Measurements from ENCODE around the gene CCDC7.
"Not testable (repeated sequence)": the region's sequence is repeated elsewhere in the genome, so short reads cannot be mapped to it uniquely, and the experiment has no call there.

CCDC7 gene

GRCh38 chr10:32601562-32601961, 155.6 kb downstream of the CCDC7 start:
- not testable (repeated sequence) for H2AK5ac ChIP-seq (ENCODE audit: low read length, severe bottlenecking); H2AFZ ChIP-seq (ENCODE audit: low read depth, low read length); H2BK12ac ChIP-seq (ENCODE audit: low read length in 2 of 2); H3K36me3 ChIP-seq (ENCODE audit: control insufficient read depth in 1 of 2, insufficient read depth in 2 of 2, low read depth in 1 of 2, low read length in 2 of 2); H2BK5ac ChIP-seq (ENCODE audit: low read depth, low read length, poor library complexity, severe bottlenecking); H3K18ac ChIP-seq (ENCODE audit: low read depth in 1 of 2, low read length in 2 of 2); H3K4me1 ChIP-seq (ENCODE audit: control insufficient read depth, insufficient read depth, low read depth, low read length); DNase-seq; H3K79me1 ChIP-seq (replicated peaks; ENCODE audit: low read length, poor library complexity, severe bottlenecking); H3K9ac ChIP-seq (ENCODE audit: low read length); H3K4me2 ChIP-seq (ENCODE audit: low read length, poor library complexity, severe bottlenecking); H3K4ac ChIP-seq (ENCODE audit: low read depth in 1 of 2, low read length in 2 of 2); H3K23ac ChIP-seq (ENCODE audit: low read length in 2 of 2); H3K27me3 ChIP-seq (ENCODE audit: control insufficient read depth in 1 of 2, insufficient read depth in 1 of 2, low read length in 2 of 2); H4K8ac ChIP-seq (ENCODE audit: low read length); H3K14ac ChIP-seq (ENCODE audit: low read length in 2 of 2); H3K4me3 ChIP-seq (ENCODE audit: insufficient read depth in 1 of 2, low read depth in 1 of 2, low read length in 2 of 2); H2BK15ac ChIP-seq (ENCODE audit: low read depth, poor library complexity, severe bottlenecking); H4K91ac ChIP-seq (ENCODE audit: low read length); H3K27ac ChIP-seq (ENCODE audit: low read length, poor library complexity, severe bottlenecking); H2BK120ac ChIP-seq (ENCODE audit: low read depth, low read length)
- 59% methylated on average over 2 of the region's 3 CpGs for WGBS
- H3K9me3 ChIP-seq (ENCODE audit: control insufficient read depth, low read length): peaks cover 28% of the 10 kb centered on the region

GRCh38 chr10:32605787-32606186, 159.8 kb downstream of the CCDC7 start:
- H3K4me1 ChIP-seq (ENCODE audit: control insufficient read depth, insufficient read depth, low read depth, low read length): no peaks in the 10 kb centered on the region
- H3K9ac ChIP-seq (ENCODE audit: low read length): no peak overlapping the region
- H3K36me3 ChIP-seq (ENCODE audit: control insufficient read depth in 1 of 2, insufficient read depth in 2 of 2, low read depth in 1 of 2, low read length in 2 of 2): no peaks in the 10 kb centered on the region
- no peak overlapping the region for H2BK120ac ChIP-seq (ENCODE audit: low read depth, low read length)
- no peak overlapping the region for H4K8ac ChIP-seq (ENCODE audit: low read length)
- no peak overlapping the region for H3K4ac ChIP-seq (ENCODE audit: low read depth in 1 of 2, low read length in 2 of 2)
- no peak overlapping the region for H3K4me2 ChIP-seq (ENCODE audit: low read length, poor library complexity, severe bottlenecking)
- H3K14ac ChIP-seq (ENCODE audit: low read length in 2 of 2): no peak overlapping the region
- no peak overlapping the region for H3K27ac ChIP-seq (ENCODE audit: low read length, poor library complexity, severe bottlenecking)
- 42% methylated on average over 2 of the region's 2 CpGs for WGBS
- H3K18ac ChIP-seq (ENCODE audit: low read depth in 1 of 2, low read length in 2 of 2): no peak overlapping the region
- no peaks in the 10 kb centered on the region for H3K79me1 ChIP-seq (replicated peaks; ENCODE audit: low read length, poor library complexity, severe bottlenecking)
- no peaks in the 10 kb centered on the region for H3K27me3 ChIP-seq (ENCODE audit: control insufficient read depth in 1 of 2, insufficient read depth in 1 of 2, low read length in 2 of 2)
- no peak overlapping the region for H2AK5ac ChIP-seq (ENCODE audit: low read length, severe bottlenecking)
- DNase-seq: no peak
- no peak overlapping the region for H4K91ac ChIP-seq (ENCODE audit: low read length)
- no peak overlapping the region for H2AFZ ChIP-seq (ENCODE audit: low read depth, low read length)
- no peak overlapping the region for H2BK5ac ChIP-seq (ENCODE audit: low read depth, low read length, poor library complexity, severe bottlenecking)
- H2BK15ac ChIP-seq (ENCODE audit: low read depth, poor library complexity, severe bottlenecking): no peak overlapping the region
- no peak overlapping the region for H3K23ac ChIP-seq (ENCODE audit: low read length in 2 of 2)
- no peak overlapping the region for H2BK12ac ChIP-seq (ENCODE audit: low read length in 2 of 2)
- no peak overlapping the region for H3K4me3 ChIP-seq (ENCODE audit: insufficient read depth in 1 of 2, low read depth in 1 of 2, low read length in 2 of 2)
- H3K9me3 ChIP-seq (ENCODE audit: control insufficient read depth, low read length): peaks cover 15% of the 10 kb centered on the region

GRCh38 chr10:32610543-32610942, 164.6 kb downstream of the CCDC7 start:
- no CpG with 5 or more reads among the region's 2 CpGs for WGBS
- not testable (repeated sequence) for H3K27ac ChIP-seq (ENCODE audit: low read length, poor library complexity, severe bottlenecking); H3K9ac ChIP-seq (ENCODE audit: low read length)

GRCh38 chr10:32616438-32616837, 170.5 kb downstream of the CCDC7 start:
- H4K8ac ChIP-seq (ENCODE audit: low read length): no peak overlapping the region
- H3K4ac ChIP-seq (ENCODE audit: low read depth in 1 of 2, low read length in 2 of 2): no peak overlapping the region
- no peak overlapping the region for H2BK12ac ChIP-seq (ENCODE audit: low read length in 2 of 2)
- no peak overlapping the region for H4K91ac ChIP-seq (ENCODE audit: low read length)
- H2AFZ ChIP-seq (ENCODE audit: low read depth, low read length): no peak overlapping the region
- no peaks in the 10 kb centered on the region for H3K4me1 ChIP-seq (ENCODE audit: control insufficient read depth, insufficient read depth, low read depth, low read length)
- no peaks in the 10 kb centered on the region for H3K36me3 ChIP-seq (ENCODE audit: control insufficient read depth in 1 of 2, insufficient read depth in 2 of 2, low read depth in 1 of 2, low read length in 2 of 2)
- H2BK5ac ChIP-seq (ENCODE audit: low read depth, low read length, poor library complexity, severe bottlenecking): no peak overlapping the region
- no peak overlapping the region for H2AK5ac ChIP-seq (ENCODE audit: low read length, severe bottlenecking)
- no peaks in the 10 kb centered on the region for H3K79me1 ChIP-seq (replicated peaks; ENCODE audit: low read length, poor library complexity, severe bottlenecking)
- H3K9me3 ChIP-seq (ENCODE audit: control insufficient read depth, low read length): peaks cover 18% of the 10 kb centered on the region
- H3K27me3 ChIP-seq (ENCODE audit: control insufficient read depth in 1 of 2, insufficient read depth in 1 of 2, low read length in 2 of 2): no peaks in the 10 kb centered on the region
- no peak for DNase-seq
- H3K4me3 ChIP-seq (ENCODE audit: insufficient read depth in 1 of 2, low read depth in 1 of 2, low read length in 2 of 2): no peak overlapping the region
- no peak overlapping the region for H2BK15ac ChIP-seq (ENCODE audit: low read depth, poor library complexity, severe bottlenecking)
- H3K23ac ChIP-seq (ENCODE audit: low read length in 2 of 2): no peak overlapping the region
- 66% methylated on average over 2 of the region's 2 CpGs for WGBS
- H2BK120ac ChIP-seq (ENCODE audit: low read depth, low read length): no peak overlapping the region
- H3K18ac ChIP-seq (ENCODE audit: low read depth in 1 of 2, low read length in 2 of 2): no peak overlapping the region
- H3K9ac ChIP-seq (ENCODE audit: low read length): no peak overlapping the region
- H3K14ac ChIP-seq (ENCODE audit: low read length in 2 of 2): no peak overlapping the region
- H3K4me2 ChIP-seq (ENCODE audit: low read length, poor library complexity, severe bottlenecking): no peak overlapping the region
- no peak overlapping the region for H3K27ac ChIP-seq (ENCODE audit: low read length, poor library complexity, severe bottlenecking)

More at GRCh38 chr10:32610543-32610942, 164.6 kb downstream of the CCDC7 start:
- H3K23ac ChIP-seq (ENCODE audit: low read length in 2 of 2); H3K4me1 ChIP-seq (ENCODE audit: control insufficient read depth, insufficient read depth, low read depth, low read length); H2BK12ac ChIP-seq (ENCODE audit: low read length in 2 of 2); H2AK5ac ChIP-seq (ENCODE audit: low read length, severe bottlenecking); H2BK5ac ChIP-seq (ENCODE audit: low read depth, low read length, poor library complexity, severe bottlenecking); H3K14ac ChIP-seq (ENCODE audit: low read length in 2 of 2); H4K91ac ChIP-seq (ENCODE audit: low read length); H2BK120ac ChIP-seq (ENCODE audit: low read depth, low read length); H3K27me3 ChIP-seq (ENCODE audit: control insufficient read depth in 1 of 2, insufficient read depth in 1 of 2, low read length in 2 of 2); H3K36me3 ChIP-seq (ENCODE audit: control insufficient read depth in 1 of 2, insufficient read depth in 2 of 2, low read depth in 1 of 2, low read length in 2 of 2); H3K4me3 ChIP-seq (ENCODE audit: insufficient read depth in 1 of 2, low read depth in 1 of 2, low read length in 2 of 2); H2BK15ac ChIP-seq (ENCODE audit: low read depth, poor library complexity, severe bottlenecking); H3K79me1 ChIP-seq (replicated peaks; ENCODE audit: low read length, poor library complexity, severe bottlenecking); H3K4me2 ChIP-seq (ENCODE audit: low read length, poor library complexity, severe bottlenecking); H3K4ac ChIP-seq (ENCODE audit: low read depth in 1 of 2, low read length in 2 of 2); DNase-seq; H2AFZ ChIP-seq (ENCODE audit: low read depth, low read length); H3K18ac ChIP-seq (ENCODE audit: low read depth in 1 of 2, low read length in 2 of 2); H4K8ac ChIP-seq (ENCODE audit: low read length): not testable (repeated sequence)
- peaks cover 16% of the 10 kb centered on the region for H3K9me3 ChIP-seq (ENCODE audit: control insufficient read depth, low read length)

Measured in mesenchymal stem cell (in vitro differentiated cells and primary cell).